AG08395 (cell line): ENCODE data around the gene LRRN4CL.
"Not testable (repeated sequence)": the region's sequence is repeated elsewhere in the genome, so short reads cannot be mapped to it uniquely, and the experiment has no call there.

Experiments used
- DNase-seq: peaks from one replicate; pipeline ENCODE4 v3.0.0; 2012; ENCODE audit warnings: mixed read lengths, low spot score

LRRN4CL gene

GRCh38 chr11:62709247-62710000 is 20.1 kb upstream of the LRRN4CL start:
- peak; percentile 95 for DNase-seq

DNA sequence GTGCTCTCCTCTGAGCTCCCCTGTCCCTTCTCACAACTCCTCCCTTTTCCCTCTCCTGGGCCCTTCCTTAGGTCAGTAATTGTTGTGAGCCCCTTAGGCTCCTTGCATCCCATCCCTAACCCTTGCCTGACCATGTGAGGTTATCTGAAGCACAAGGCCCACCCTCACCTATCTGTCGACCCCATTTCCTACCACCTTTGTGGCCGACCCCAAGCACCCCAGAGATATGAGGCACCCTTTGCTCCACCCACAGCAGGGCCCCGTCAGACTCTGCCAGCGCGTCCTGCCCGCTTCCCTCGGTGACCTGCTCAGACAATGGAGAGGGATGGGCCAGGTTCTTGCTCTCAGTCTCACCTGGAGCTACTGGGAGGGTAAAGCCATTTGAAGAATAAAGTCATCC is 19.5 kb upstream of the LRRN4CL start:
- DNase-seq, result no peak

DNA sequence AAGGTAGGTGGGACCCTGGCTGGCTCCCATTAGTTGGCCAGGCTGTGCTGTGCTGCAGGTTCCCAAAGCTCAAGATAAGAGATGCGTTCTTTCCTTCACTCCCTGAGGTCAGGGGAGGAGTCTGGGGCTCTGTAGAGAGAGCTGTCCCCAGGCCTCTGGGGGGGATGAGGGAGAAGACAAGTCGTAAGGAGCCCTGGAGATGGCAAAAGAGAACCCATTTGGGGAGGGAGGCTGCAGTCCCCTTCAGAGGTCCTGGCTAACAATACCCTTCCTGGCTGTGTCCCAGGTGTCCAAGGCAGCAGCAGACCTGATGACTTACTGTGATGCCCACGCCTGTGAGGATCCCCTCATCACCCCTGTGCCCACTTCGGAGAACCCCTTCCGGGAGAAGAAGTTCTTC is 19.1 kb upstream of the LRRN4CL start:
- DNase-seq, result no peak

DNA sequence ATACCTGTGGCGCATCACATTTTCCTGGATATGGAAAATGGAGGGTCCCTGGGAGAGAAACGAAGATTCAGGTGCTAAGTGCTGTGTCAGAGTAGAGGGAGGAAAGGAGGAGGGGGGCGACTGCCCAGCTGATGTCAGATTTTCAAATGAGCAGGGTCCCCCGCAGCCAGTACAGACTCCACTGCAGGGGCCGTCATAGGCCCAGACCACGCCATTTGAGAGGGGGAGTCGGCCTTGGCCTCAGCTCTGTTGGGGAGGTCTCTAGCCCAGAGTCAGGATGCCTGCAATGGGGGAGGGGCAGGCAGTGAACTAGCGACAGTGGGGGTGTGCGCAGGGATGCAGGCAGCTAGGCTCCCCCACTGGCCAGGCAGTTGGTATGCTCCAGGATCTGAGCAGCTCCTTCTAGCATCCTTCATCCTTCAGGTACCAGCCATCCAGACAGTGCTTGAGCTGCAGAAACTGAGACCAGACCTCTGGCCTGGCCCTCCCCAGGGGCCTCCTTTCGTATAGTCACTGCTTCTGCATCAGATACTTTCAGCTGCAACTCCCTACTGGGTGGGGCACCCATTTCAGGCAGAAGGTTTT is 18.0 kb upstream of the LRRN4CL start, which contains the start of the genes BSCL2 and GNG3:
BSCL2 (minus strand) TSS at position 148 of the 585 bp plus-strand sequence. CDS start 229 bp downstream, outside the sequence.
GNG3 (plus strand) TSS at position 400 of the 585 bp plus-strand sequence. CDS start 620 bp downstream, outside the sequence.
- DNase-seq, result no peak

GRCh38 chr11:62706850-62707247 is 17.5 kb upstream of the LRRN4CL start:
- DNase-seq, result no peak

DNA sequence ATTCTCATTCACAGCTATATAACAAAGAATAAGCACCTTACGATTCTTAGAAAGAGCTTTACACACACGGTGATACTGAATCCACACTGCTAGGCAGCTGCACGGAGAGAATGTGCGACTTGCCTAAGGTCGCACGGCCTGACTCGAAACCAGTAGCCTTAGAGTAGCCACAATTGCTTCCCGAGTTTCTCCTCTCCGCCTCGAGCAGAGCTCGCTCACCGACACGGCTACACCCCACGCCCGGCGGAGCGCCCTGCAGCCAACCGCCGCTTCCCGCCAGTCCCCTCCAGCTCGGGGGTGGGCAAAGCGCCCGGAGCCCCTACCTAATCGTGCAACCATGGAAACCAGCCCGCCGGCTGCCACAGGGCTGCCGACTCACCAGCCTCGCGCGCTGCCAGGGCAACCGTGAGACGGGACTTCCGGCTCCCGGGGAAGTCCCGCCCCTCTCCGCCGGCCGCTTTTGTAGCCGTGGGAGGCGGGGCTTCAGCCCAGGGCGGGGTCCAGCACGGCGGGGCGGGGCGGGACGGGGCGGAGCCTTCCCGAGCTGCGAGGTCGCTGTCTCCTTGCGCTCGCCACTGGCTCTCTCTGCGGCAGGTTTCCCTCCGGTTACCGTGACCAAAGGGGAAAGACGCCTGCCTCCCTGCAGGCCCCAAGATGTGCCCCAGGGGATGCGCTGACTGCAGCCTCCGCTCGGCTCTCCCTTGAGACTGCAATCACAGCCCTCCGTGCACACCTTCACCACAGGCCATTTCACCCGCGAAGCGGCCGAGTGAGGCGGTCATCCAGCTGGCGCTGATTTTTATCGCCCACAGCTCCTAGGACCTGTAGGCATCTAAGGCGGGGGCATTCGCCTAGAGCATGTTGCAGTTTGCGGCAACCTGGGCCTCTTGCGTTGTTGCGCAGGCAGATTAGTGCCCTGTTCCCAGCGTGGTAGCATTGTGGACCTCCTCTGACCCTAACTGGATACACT is 16.8 kb upstream of the LRRN4CL start:
- DNase-seq, result peak; percentile 96

DNA sequence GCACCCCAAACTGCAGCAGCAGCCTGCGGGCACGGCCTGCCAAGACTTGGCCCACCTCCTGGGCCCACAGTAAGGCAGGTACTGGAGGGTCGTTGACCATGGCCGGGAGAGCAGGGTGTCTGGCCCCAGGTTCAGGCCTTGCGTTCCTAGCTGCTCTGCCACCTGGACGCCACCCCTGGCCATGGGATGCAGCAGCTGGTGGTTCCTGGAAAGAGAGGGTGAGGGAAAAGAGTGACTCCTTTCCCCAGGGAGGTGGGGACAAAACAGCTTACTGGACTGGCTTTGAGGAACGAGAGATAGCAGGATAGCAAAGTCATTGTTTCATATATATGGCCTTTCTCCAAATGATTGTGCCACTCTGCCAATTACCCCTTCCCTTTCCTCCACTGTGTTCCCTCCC is 16.1 kb upstream of the LRRN4CL start:
- DNase-seq, result no peak

DNA sequence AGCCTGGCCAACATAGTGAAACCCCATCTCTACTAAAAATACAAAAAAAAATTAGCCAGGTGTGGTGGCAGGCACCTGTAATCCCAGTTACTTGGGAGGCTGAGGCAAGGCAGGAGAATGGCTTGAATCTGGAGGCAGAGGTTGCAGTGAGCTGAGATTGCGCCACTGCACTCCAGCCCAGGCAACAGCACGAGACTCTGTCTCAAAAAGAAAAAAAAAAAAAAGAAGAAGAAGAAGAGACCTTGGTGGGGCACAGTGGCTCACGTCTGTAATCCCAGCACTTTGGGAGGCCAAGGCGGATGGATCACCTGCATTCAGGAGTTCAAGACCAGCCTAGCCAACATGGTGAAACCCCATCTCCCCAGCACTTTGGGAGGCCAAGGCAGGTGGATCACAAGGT is 14.6 kb upstream of the LRRN4CL start:
- not testable (repeated sequence) for DNase-seq

GRCh38 chr11:62702246-62702645 is 12.9 kb upstream of the LRRN4CL start:
- DNase-seq, result no peak

DNA sequence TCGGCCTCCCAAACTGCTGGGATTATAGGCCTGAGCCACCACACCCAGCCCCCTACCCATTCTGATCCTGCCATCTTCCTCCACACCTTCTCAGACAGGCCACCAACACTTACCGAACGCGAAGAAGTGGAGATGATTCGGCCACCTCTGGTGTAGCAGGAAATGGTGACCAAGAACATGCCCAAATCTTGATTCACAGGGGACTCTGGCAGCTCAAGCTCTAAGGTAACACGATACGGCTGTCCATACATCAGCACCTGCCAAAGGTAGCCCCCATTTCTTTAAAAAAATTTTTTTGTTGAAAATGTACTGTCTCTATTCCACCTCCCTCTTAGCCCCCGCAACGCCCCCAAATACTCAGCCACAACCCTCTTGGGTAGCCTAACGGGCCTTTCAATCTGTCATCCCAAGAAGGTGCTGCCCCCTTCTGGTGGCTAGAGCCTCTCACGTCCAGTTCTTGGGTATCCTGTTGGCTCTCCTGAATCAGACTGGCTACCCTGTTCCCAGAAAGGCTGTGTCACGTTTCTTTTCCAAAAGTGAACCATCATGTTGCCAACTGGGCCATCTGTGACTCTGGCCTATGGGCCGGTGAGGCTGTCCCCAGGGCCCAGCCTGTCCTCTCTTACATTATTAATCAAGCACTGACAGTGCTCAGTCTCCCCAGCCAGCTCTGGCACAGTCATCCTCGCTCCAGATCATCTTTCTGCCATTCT is 5.3 kb upstream of the LRRN4CL start:
- peak; percentile 83 for DNase-seq

GRCh38 chr11:62693624-62694023 is 4.3 kb upstream of the LRRN4CL start:
- DNase-seq, result not testable (repeated sequence)

DNA sequence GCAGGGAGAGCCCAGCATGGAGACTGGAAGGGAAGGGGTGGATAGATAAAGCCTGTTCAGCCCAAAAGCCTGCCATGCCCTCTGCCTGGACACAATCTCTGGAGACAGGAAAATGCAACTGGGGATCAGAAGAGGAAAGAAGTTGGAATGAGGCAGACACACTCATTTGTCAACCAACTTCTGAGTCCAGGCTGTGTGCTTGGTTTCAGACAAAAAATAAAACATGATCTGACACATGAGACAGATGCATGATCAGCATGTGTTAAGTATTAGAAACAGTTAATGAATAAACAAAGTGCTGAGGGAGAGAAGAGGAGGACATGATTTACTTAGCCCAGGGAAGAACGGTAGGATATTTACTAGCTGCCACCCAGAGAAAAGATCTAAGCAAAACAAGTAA is 839 bp downstream of the LRRN4CL start:
- no peak for DNase-seq

GRCh38 chr11:62687508-62688396 is 1.6 kb downstream of the LRRN4CL start:
- DNase-seq, result no peak

DNA sequence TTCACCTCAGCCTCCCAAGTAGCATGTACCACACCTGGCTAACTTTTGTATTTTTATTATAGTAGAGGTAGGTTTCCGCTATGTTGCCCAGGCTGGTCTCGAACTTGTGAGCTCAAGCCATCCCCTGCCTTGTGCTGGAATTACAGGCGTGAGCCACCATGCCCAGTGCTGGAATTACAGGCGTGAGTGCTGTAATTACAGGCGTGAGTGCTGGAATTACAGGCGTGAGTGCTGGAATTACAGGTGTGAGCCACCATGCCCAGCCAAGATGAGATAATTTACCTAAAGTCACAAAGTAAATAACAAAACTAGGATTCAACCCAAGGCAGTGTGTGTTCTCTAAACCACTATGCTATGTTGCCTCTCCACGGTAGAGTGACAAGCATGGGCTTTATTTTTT is 6.8 kb downstream of the LRRN4CL start:
- no peak for DNase-seq

DNA sequence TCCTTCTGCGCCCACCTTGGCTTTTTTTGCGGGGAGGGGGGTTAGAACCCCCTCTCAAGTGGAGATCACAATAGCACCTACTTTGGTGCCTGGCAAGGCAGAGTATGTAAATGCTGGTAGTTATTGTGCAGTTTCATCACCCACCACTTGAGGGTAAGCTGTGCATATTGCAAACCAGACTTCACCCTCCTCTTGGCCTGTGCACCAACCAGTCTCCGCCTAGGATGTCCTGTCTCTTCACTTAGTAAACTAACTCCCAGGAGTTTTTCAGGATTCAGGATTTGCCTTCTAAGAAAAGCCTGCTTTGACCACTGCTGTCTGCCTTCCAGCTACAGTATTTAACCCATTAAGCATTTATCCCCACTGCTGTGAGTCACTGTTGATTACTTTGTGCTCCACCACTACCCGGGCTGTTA is 8.5 kb downstream of the LRRN4CL start:
- DNase-seq, result peak; percentile 81

GRCh38 chr11:62678770-62679696 is 10.3 kb downstream of the LRRN4CL start, which contains the start of gene UBXN1:
Gene UBXN1, minus strand, starts transcription at chr11:62679073. Its CDS starts 150 bp downstream, at chr11:62678923.
- peak; percentile 91 for DNase-seq

- no peak for DNase-seq
Observed at GRCh38 chr11:62678433-62678769, 10.9 kb downstream of the LRRN4CL start.

GRCh38 chr11:62677714-62678113 is 11.6 kb downstream of the LRRN4CL start:
- no peak for DNase-seq

DNA sequence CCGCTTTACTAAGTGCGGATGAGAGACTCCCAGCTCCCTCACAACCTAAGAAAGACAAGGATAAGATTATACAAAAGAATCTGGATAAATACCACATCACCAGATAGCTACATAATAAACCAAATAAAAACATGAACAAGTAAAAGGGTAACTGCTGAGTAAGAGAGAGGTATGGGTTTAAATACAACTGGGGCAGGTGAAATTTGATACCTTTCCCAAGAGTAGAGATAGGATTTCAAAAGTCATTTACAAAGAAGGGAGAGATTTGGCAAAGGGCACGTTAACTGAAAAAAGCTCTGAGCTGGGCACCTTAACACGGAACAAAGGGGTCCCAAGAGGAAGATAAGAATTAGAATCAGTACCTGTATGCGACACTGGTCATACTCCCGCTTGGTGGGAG is 12.2 kb downstream of the LRRN4CL start:
- DNase-seq, result no peak

- DNase-seq, result no peak
Observed at GRCh38 chr11:62676698-62677097, 12.6 kb downstream of the LRRN4CL start.
